ENCODE data around the gene ASF1A. TPM values are rescaled to one million over a fixed set of nuclear protein-coding genes. Genes with fewer than 3 reads are reported as not detected.

ASF1A gene
- polyA plus RNA-seq, 1 donor from 2014 or later = 65.6 TPM

DNA sequence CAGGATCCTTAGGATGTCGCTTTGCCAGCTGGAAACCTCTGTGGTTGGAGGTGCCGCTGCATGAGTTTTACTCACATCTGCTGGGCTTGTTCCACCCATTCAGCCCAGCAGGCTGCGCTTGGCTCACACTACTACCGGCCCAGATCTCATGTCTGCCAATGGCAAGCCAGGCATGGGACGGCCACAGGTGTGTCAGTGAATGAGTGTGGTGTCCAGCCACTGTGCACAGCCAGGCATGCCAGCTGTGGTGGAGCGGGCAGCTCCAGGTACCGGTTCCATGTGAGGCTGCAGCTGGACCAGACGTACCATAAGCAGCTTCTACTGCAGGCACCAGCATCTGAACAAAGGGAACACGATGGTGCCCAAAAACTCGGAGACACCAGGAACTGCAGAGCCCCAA lies 33.1 kb upstream of the ASF1A start:
- Histone ChIP-seq H3K4me3 (ENCODE audit: low read length) (no peak overlapping the region), H3K4me2 (ENCODE audit: low read length) (no peak overlapping the region), H3K36me3 (ENCODE audit: insufficient read depth, low read length) (no peaks in the 10 kb centered on the region), H2AFZ (ENCODE audit: low read depth, low read length) (no peak overlapping the region), H3K9ac (ENCODE audit: low read length) (no peak overlapping the region), H3F3A (ENCODE audit: insufficient read depth, low read length, poor library complexity, severe bottlenecking) (no peaks in the 10 kb centered on the region), H3K27me3 (ENCODE audit: insufficient read depth, low read depth, low read length) (no peaks in the 10 kb centered on the region), H3K9me3 (ENCODE audit: low read length) (no peaks in the 10 kb centered on the region), H4K20me1 (ENCODE audit: insufficient read depth) (no peaks in the 10 kb centered on the region), H3K9me2 (ENCODE audit: insufficient read depth, low read length) (no peaks in the 10 kb centered on the region), H3K27ac (ENCODE audit: low read length) (no peak overlapping the region), H3K79me2 (replicated peaks; ENCODE audit: insufficient read depth, low read length) (no peaks in the 10 kb centered on the region)
- no peak for TF ChIP-seq POLR2AphosphoS5 (IDR thresholded peaks at IDR 0.05)
- TF ChIP-seq EP300 (conservative IDR thresholded peaks at IDR 0.05; ENCODE audit: poor library complexity, severe bottlenecking) = no peak
- no peak for TF ChIP-seq TAF1 (IDR thresholded peaks at IDR 0.05; ENCODE audit: low read depth)
- TF ChIP-seq EZH2 (IDR thresholded peaks at IDR 0.05; ENCODE audit: borderline replicate concordance, insufficient read depth, low read length, poor library complexity, severe bottlenecking) = no peak
- TF ChIP-seq MXI1 (conservative IDR thresholded peaks at IDR 0.05; ENCODE audit: poor library complexity, severe bottlenecking) = no peak
- TF ChIP-seq RAD21 (conservative IDR thresholded peaks at IDR 0.05) = no peak

GRCh38 chr6:118862443-118862842 lies 31.5 kb upstream of the ASF1A start:
- no peaks in the 10 kb centered on the region for H3K36me3 ChIP-seq (ENCODE audit: insufficient read depth, low read length)
- H3K4me3 ChIP-seq (ENCODE audit: low read length) = no peak overlapping the region
- no peak overlapping the region for H3K4me2 ChIP-seq (ENCODE audit: low read length)
- no peaks in the 10 kb centered on the region for H3K27me3 ChIP-seq (ENCODE audit: insufficient read depth, low read depth, low read length)
- no peaks in the 10 kb centered on the region for H3K9me2 ChIP-seq (ENCODE audit: insufficient read depth, low read length)
- no peaks in the 10 kb centered on the region for H3K9me3 ChIP-seq (ENCODE audit: low read length)
- TF ChIP-seq TAF1 (IDR thresholded peaks at IDR 0.05; ENCODE audit: low read depth) (no peak), POLR2AphosphoS5 (IDR thresholded peaks at IDR 0.05) (no peak), MXI1 (conservative IDR thresholded peaks at IDR 0.05; ENCODE audit: poor library complexity, severe bottlenecking) (no peak), RAD21 (conservative IDR thresholded peaks at IDR 0.05) (no peak), EP300 (conservative IDR thresholded peaks at IDR 0.05; ENCODE audit: poor library complexity, severe bottlenecking) (no peak), EZH2 (IDR thresholded peaks at IDR 0.05; ENCODE audit: borderline replicate concordance, insufficient read depth, low read length, poor library complexity, severe bottlenecking) (no peak), SMC3 (conservative IDR thresholded peaks at IDR 0.05; ENCODE audit: poor library complexity) (no peak), REST (IDR thresholded peaks at IDR 0.05; ENCODE audit: borderline replicate concordance) (no peak)
- TF ChIP-seq, protein P1, sequence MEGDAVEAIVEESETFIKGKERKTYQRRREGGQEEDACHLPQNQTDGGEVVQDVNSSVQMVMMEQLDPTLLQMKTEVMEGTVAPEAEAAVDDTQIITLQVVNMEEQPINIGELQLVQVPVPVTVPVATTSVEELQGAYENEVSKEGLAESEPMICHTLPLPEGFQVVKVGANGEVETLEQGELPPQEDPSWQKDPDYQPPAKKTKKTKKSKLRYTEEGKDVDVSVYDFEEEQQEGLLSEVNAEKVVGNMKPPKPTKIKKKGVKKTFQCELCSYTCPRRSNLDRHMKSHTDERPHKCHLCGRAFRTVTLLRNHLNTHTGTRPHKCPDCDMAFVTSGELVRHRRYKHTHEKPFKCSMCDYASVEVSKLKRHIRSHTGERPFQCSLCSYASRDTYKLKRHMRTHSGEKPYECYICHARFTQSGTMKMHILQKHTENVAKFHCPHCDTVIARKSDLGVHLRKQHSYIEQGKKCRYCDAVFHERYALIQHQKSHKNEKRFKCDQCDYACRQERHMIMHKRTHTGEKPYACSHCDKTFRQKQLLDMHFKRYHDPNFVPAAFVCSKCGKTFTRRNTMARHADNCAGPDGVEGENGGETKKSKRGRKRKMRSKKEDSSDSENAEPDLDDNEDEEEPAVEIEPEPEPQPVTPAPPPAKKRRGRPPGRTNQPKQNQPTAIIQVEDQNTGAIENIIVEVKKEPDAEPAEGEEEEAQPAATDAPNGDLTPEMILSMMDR (IDR thresholded peaks at IDR 0.05; ENCODE audit: poor library complexity, severe bottlenecking) = no peak
- no peaks in the 10 kb centered on the region for H3K79me2 ChIP-seq (replicated peaks; ENCODE audit: insufficient read depth, low read length)
- H3F3A ChIP-seq (ENCODE audit: insufficient read depth, low read length, poor library complexity, severe bottlenecking) = no peaks in the 10 kb centered on the region
- H2AFZ ChIP-seq (ENCODE audit: low read depth, low read length) = no peak overlapping the region
- H3K9ac ChIP-seq (ENCODE audit: low read length) = no peak overlapping the region
- H3K27ac ChIP-seq (ENCODE audit: low read length) = no peak overlapping the region
- H4K20me1 ChIP-seq (ENCODE audit: insufficient read depth) = no peaks in the 10 kb centered on the region
